Stimulated activated CD8-positive, alpha-beta memory T cell treated with anti-CD3 and anti-CD28 coated beads, Interleukin-7, amount 100 ng/mL, for 48 hours (primary cell): ENCODE data around the gene ADAMTSL5.
A peak's percentile ranks its signal among the peaks of the same experiment; 100 is the strongest.

ENCODE experiments used
- DNase-seq, 2 donors: peaks; one replicate each; pipeline ENCODE4 v3.0.0-alpha.2; 2020; ENCODE audit warnings: low read depth in 1 of 2; ENCODE audit errors: extremely low read depth in 1 of 2

The ADAMTSL5 gene

GRCh38 chr19:1468274-1468820 is 44.5 kb downstream of the ADAMTSL5 start:
- no peak for DNase-seq

- DNase-seq: no peak
Observed at GRCh38 chr19:1467490-1468273, 45.1 kb downstream of the ADAMTSL5 start.

DNA sequence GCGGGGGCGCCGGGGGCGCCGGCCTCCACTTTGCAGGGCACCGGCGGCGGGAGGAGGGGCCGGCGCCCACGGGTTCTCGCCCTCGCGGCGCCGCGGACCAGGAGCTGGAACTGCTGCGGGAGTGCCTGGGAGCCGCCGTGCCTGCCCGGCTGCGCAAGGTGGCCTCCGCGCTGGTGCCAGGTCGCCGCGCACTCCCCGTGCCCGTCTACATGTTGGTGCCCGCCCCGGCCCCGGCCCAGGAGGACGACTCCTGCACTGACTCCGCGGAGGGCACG is 45.7 kb downstream of the ADAMTSL5 start:
- no peak for DNase-seq

DNA sequence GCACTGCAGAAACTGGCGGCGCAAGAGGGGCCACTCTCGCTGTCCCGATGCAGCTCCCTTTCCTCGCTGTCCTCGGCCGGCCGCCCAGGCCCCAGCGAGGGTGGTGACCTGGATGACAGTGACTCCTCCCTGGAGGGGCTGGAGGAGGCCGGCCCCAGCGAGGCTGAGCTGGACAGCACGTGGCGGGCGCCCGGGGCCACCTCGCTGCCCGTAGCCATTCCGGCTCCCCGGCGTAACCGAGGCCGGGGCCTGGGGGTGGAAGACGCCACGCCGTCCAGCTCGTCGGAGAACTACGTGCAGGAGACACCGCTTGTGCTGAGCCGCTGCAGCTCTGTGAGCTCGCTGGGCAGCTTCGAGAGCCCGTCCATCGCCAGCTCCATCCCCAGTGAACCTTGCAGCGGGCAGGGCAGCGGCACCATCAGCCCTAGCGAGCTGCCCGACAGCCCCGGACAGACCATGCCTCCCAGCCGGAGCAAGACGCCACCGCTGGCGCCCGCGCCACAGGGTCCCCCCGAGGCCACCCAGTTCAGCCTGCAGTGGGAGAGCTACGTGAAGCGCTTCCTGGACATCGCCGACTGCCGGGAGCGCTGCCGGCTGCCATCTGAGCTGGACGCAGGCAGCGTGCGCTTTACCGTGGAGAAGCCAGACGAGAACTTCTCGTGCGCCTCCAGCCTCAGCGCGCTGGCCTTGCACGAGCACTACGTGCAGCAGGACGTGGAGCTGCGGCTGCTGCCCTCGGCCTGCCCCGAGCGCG is 46.2 kb downstream of the ADAMTSL5 start:
- DNase-seq: no peak

DNA sequence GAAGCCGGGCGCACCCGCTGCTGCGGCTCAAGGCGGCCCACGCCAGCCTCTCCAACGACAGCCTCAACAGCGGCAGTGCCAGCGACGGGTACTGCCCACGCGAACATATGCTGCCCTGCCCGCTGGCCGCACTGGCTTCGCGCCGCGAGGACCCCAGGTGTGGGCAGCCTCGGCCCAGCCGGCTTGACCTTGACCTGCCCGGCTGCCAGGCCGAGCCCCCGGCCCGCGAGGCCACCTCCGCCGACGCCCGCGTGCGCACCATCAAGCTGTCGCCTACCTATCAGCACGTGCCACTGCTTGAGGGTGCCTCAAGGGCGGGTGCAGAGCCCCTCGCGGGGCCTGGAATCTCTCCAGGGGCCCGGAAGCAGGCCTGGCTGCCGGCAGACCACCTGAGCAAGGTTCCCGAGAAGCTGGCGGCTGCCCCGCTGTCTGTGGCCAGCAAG is 46.8 kb downstream of the ADAMTSL5 start:
- no peak for DNase-seq

DNA sequence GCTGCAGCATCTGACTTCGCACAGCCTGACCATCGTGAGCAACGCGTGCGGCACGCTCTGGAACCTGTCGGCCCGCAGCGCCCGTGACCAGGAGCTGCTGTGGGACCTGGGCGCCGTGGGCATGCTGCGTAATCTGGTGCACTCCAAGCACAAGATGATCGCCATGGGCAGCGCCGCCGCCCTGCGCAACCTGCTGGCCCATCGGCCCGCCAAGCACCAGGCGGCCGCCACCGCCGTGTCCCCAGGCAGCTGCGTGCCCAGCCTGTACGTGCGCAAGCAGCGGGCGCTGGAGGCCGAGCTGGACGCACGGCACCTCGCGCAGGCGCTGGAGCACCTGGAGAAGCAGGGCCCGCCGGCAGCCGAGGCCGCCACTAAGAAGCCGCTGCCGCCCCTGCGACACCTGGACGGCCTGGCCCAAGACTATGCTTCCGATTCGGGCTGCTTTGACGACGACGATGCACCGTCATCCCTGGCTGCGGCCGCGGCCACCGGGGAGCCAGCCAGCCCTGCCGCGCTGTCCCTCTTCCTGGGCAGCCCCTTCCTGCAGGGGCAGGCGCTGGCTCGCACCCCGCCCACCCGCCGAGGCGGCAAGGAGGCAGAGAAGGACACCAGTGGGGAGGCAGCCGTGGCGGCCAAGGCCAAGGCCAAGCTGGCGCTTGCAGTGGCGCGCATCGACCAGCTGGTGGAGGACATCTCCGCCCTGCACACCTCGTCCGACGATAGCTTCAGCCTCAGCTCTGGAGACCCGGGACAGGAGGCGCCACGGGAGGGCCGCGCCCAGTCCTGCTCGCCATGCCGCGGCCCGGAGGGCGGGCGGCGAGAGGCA is 47.4 kb downstream of the ADAMTSL5 start:
- no peak for DNase-seq

DNA sequence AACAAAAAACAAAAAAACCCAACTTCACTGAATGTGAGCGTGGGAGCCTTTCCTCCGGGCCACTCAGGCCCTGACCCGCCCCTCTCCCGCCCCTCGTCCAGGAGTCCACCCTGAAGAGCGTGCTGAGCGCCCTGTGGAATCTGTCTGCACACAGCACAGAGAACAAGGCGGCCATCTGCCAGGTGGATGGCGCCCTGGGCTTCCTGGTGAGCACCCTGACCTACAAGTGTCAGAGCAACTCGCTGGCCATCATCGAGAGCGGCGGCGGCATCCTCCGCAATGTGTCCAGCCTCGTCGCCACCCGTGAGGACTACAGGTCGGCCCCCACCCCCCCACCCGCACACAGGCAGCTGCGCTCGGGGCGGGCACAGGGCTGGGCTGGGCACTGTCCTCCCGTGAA is 51.0 kb downstream of the ADAMTSL5 start:
- no peak for DNase-seq

DNA sequence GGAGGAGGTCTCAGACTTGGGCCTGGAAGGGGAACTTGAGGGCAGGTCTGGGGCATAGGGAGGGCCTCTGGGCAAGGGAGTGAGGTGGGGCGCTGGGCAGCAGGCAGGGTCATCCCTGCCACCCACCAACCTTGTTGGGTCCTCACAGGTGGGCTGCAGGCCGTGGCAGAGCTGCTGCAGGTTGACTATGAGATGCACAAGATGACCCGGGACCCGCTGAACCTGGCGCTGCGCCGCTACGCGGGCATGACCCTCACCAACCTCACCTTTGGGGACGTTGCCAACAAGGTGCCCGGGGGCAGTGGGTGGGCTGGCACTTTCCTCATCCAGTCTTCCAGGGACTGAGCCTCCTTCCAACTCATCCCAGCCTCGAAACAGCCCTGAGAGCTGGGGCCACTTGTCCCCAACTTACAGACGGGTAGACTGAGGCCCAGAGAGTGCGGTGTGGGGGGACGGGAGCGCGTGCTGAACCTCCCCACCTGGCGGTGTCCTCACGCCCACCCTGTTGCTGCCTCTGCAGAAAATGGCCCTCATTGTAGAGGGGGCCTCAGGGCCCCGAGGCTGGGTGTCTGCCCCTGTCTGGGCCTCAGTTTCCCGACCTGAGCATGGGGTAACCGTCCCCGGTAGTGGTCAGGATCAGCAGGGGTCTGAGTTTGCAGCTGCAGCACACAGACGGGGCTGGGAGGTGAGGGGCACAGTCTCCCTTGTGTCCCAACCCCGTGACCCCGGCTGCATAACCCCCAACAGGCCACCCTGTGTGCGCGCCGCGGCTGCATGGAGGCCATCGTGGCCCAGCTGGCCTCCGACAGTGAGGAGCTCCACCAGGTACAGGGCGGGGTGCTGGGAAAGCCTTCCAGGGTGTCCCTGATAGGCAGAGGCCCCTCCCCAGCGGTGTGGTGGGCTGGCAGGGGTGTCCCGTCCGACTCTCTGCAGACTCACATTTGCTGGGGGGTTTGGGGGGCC is 52.5 kb downstream of the ADAMTSL5 start:
- no peak for DNase-seq

- DNase-seq: no peak
Observed at GRCh38 chr19:1459479-1459878, 53.3 kb downstream of the ADAMTSL5 start.

DNA sequence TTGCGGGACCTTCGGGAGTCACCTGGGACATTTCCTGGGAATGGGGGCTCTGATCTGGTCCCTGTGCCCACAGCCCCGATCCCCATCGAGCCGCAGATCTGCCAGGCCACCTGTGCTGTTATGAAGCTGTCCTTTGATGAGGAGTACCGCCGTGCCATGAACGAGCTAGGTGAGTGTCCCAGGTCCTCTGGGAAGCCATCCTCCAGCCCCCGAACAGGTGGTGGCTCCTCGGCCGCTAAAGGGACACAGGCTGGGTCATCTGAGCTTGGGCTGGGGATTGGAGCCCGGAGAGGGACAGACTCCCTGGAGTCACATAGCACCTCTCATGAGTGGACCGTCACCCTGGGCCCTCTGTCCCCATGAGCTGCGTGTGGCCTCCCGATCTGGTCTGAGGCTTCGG is 54.9 kb downstream of the ADAMTSL5 start:
- no peak for DNase-seq

DNA sequence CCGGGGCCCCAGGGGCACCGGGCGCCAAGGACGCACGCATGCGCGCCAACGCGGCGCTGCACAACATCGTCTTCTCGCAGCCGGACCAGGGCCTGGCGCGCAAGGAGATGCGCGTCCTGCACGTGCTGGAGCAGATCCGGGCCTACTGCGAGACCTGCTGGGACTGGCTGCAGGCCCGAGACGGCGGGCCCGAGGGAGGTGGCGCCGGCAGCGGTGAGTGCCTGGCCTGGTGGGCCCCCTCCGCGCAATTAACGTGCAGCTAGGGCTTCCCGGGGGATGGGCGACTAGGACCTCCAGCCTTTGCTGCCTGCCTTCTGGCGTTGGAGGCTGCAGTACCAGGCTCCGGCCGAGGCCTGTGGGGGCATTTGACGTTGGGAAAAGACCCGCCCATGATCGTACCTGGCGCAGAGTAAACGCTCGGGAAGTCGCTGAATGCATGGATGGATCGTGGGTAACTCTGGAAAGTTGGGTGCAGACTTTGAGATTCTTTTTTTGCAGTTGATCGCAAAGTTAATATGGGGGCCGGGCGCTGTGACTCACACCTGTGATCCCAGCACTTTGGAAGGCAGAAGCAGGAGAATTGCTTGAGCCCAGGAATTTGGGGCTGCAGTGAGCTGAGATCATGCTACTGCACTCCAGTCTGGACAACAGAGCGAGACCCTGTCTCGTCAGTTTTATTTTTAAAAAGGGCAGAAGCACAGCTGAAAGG is 55.6 kb downstream of the ADAMTSL5 start:
- DNase-seq: no peak

- DNase-seq: no peak
Observed at GRCh38 chr19:1456121-1456900, 56.5 kb downstream of the ADAMTSL5 start.

- peak in 1 of 2 donors; percentile 62 for DNase-seq
Observed at GRCh38 chr19:1455336-1456120, 57.3 kb downstream of the ADAMTSL5 start.
